Activated naive CD4-positive, alpha-beta T cell treated with anti-CD3 and anti-CD28 coated beads, Interleukin-2, amount 10 ng/mL, durations not matched to agents 7 days and 5 days (primary cell): ENCODE measurements around the gene NANOS2.

ENCODE experiments used
- CTCF ChIA-PET: fragments of 350-600 bp; sonication (Branson Sonifier 250); formaldehyde crosslinking; loops from one replicate; lab custom pipeline; 2021; ENCODE audit warnings: antibody characterized with exemption; lab: Charles Lee
- DNase-seq: peaks from one replicate; pipeline ENCODE4 v3.0.0-alpha.2; 2020
- H3K27ac Mint-ChIP-seq: one replicate; pipeline ENCODE4 v1.8.0; 2021; ENCODE audit warnings: mild to moderate bottlenecking, moderate library complexity, mixed read lengths
- H3K27me3 Mint-ChIP-seq: one replicate; pipeline ENCODE4 v1.8.0; 2021; ENCODE audit warnings: mild to moderate bottlenecking, mixed read lengths
- H3K36me3 Mint-ChIP-seq: one replicate; pipeline ENCODE4 v1.8.0; 2021; ENCODE audit warnings: mixed read lengths
- H3K4me1 Mint-ChIP-seq: one replicate; pipeline ENCODE4 v1.8.0; 2021; ENCODE audit warnings: mixed read lengths
- H3K4me3 Mint-ChIP-seq: one replicate; pipeline ENCODE4 v1.8.0; 2021; ENCODE audit warnings: mild to moderate bottlenecking, moderate library complexity, mixed read lengths
- H3K9me3 Mint-ChIP-seq: one replicate; pipeline ENCODE4 v1.8.0; 2021; ENCODE audit warnings: mixed read lengths

The NANOS2 gene

GRCh38 chr19:45917421-45918091 lies 3.0 kb upstream of the NANOS2 start:
- peaks cover 53% of the 10 kb centered on the region for H3K4me1 Mint-ChIP-seq
- no peaks in the 10 kb centered on the region for H3K9me3 Mint-ChIP-seq
- peak; percentile 41 for DNase-seq
- peak overlapping the region; percentile 87 for H3K27ac Mint-ChIP-seq
- H3K4me3 Mint-ChIP-seq: no peak overlapping the region
- peaks cover 3% of the 10 kb centered on the region for H3K36me3 Mint-ChIP-seq
- CTCF ChIA-PET: interaction anchor here (1.1 to 1.2 kb wide), 2 partner anchors 10 to 15 kb away, joined by 3 read pairs; partner anchors contain the start of gene MYPOP
- peaks cover 63% of the 10 kb centered on the region for H3K27me3 Mint-ChIP-seq

GRCh38 chr19:45911291-45911690 lies 3.3 kb downstream of the NANOS2 start:
- CTCF ChIA-PET: no interaction called here
- Mint-ChIP-seq H3K27ac (no peak overlapping the region), H3K4me3 (no peak overlapping the region), H3K36me3 (peaks cover under 1% of the 10 kb centered on the region), H3K27me3 (peaks cover 72% of the 10 kb centered on the region), H3K4me1 (peaks cover 7% of the 10 kb centered on the region), H3K9me3 (no peaks in the 10 kb centered on the region)
- DNase-seq: no peak

- Mint-ChIP-seq H3K4me1 (peaks cover 4% of the 10 kb centered on the region), H3K4me3 (no peak overlapping the region), H3K36me3 (no peaks in the 10 kb centered on the region), H3K27ac (no peak overlapping the region), H3K27me3 (peaks cover 70% of the 10 kb centered on the region), H3K9me3 (no peaks in the 10 kb centered on the region)
- no peak for DNase-seq
- CTCF ChIA-PET: interaction anchor here (1.5 kb wide), 1 partner anchor 108 kb away, joined by 3 read pairs; no protein-coding TSS in a partner anchor
Measured at GRCh38 chr19:45908956-45909355, 5.6 kb downstream of the NANOS2 start.

DNA sequence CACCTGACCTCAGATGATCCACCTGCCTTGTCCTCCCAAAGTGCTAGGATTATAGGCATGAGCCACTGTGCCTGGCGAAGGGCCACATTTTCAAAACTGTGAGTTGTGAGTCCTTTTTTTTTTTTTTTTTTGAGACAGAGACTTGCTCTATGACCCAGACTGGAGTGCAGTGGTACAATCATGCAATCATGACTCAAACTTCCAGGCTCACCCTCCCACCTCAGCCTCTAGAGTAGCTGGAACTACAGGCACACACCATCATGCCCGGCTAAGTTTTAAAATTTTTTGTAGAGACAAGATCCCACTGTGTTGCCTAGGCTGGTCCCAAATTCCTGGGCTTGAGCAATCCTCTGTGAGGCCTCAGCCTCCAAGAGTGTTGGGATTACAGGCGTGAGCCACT lies 8.4 kb downstream of the NANOS2 start:
- peaks cover 51% of the 10 kb centered on the region for H3K27me3 Mint-ChIP-seq
- H3K4me1 Mint-ChIP-seq: peaks cover 18% of the 10 kb centered on the region
- no peak overlapping the region for H3K27ac Mint-ChIP-seq
- H3K36me3 Mint-ChIP-seq: peaks cover 3% of the 10 kb centered on the region
- no peaks in the 10 kb centered on the region for H3K9me3 Mint-ChIP-seq
- DNase-seq: no peak
- CTCF ChIA-PET: interaction anchor here (1.4 kb wide), 1 partner anchor 25 kb away, joined by 3 read pairs; no protein-coding TSS in a partner anchor
- no peak overlapping the region for H3K4me3 Mint-ChIP-seq

- no peak overlapping the region for H3K27ac Mint-ChIP-seq
- H3K27me3 Mint-ChIP-seq: peaks cover 39% of the 10 kb centered on the region
- peaks cover 13% of the 10 kb centered on the region for H3K36me3 Mint-ChIP-seq
- no peak overlapping the region for H3K4me3 Mint-ChIP-seq
- CTCF ChIA-PET: no interaction called here
- no peak for DNase-seq
- no peaks in the 10 kb centered on the region for H3K9me3 Mint-ChIP-seq
- peaks cover 29% of the 10 kb centered on the region for H3K4me1 Mint-ChIP-seq
Measured at GRCh38 chr19:45905011-45905410, 9.6 kb downstream of the NANOS2 start.

DNA sequence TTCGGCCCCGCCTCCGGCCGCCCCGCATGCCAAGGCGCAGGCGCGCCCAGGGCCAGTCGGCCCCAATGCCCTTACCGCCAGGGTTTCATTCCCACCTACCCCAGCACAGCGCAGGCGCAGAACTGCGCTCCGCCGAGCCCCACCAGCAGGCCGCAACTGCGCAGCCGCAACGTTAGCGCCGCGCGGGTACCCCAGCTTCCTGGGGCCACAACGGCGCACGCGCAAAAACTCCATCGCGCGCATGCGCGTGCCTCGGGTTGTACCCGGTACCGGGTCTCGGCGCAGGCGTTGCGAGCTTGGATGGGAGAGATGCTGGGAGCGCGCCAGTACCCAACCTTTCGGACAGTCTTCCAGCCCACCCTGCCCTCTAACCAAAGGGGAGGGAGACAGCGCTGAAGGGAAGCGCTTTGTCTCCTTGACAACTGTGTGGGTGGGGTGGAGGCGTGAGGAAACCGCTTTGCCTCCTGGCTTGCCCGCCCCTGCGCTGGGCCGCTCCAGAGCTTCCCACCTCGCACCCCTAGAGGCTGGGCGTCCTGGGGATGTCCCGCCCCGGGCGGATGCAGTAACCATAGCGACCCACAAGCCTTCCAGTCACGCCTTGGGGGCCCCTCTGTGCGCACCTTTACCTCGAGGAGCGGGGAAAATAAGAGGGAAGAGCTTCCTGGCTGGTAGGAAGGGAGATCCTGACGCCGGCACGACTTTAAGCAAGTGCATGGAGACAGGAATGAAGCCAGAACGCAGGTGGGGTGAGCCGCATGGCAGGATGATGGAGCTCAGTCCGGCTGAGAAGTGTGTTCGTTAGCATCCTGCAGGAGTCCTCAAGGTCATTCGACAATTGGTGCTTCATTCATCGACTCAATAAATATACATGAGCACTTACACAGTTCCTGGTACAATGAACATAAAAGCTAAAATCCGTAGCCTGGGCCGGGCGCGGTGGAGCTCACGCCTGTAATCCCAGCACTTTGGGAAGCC lies 11.6 kb downstream of the NANOS2 start:
- peaks cover 25% of the 10 kb centered on the region for H3K36me3 Mint-ChIP-seq
- CTCF ChIA-PET: interaction anchor here (0.6 to 2.7 kb wide), 12 partner anchors 10 to 134 kb away, joined by 3 to 13 read pairs (median 4); partner anchors contain the start of genes FOXA3, IRF2BP1, SIX5 and SYMPK
- H3K9me3 Mint-ChIP-seq: no peaks in the 10 kb centered on the region
- peak; percentile 99 for DNase-seq
- H3K27ac Mint-ChIP-seq: peak overlapping the region; percentile 82
- H3K27me3 Mint-ChIP-seq: peaks cover 25% of the 10 kb centered on the region
- peaks cover 31% of the 10 kb centered on the region for H3K4me1 Mint-ChIP-seq
- H3K4me3 Mint-ChIP-seq: peak overlapping the region; percentile 98

DNA sequence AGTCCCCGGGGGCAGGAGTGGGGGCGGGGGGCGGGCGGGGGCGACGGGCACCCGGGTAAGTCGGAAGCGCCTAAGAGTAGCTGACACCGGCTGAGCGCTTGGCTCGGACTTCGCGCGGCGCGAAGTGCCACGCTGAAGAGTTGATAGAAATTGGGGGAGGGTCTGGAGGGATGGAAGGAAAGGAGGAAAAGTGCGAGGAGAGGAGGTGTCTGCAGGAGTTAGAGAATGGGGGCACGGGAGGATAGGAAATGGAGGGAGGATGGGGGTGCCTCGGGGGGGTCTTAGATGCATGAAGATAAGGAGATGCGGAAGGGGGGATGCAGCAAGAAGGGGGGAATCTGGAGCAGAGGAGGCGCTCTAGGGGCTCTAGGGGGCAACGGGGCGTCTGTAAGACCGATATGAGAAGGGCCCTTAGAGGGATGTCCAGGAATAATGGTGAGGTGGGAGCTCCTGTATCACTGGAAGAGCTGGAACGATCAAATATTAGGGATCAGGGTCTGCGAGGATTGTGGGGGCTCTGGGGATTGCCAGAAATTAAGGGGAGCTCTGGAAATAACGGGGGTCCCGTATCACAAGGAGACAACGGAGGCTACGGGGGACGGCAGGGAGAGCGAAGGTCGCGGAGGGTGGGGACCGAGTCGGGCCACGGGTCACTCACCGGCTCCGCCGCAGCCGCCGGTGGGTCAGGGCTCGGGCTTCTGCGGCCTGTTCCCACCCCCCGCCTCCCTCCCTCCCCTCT lies 12.5 kb downstream of the NANOS2 start, which contains the start of gene MYPOP:
Gene MYPOP, minus strand, starts transcription at position 702 of the 739 bp plus-strand sequence. CDS start 840 bp downstream, outside the sequence.
- Mint-ChIP-seq H3K4me1 (peaks cover 31% of the 10 kb centered on the region), H3K36me3 (peaks cover 25% of the 10 kb centered on the region), H3K27ac (peak within 1 kb of the TSS; percentile 83), H3K27me3 (peaks cover 25% of the 10 kb centered on the region), H3K4me3 (peak within 1 kb of the TSS; percentile 98), H3K9me3 (no peaks in the 10 kb centered on the region)
- peak; percentile 29 for DNase-seq
- CTCF ChIA-PET: interaction anchor here (0.6 to 2.7 kb wide), 10 partner anchors 13 to 133 kb away, joined by 3 to 13 read pairs (median 4); partner anchors contain the start of genes FOXA3, IRF2BP1, SIX5 and SYMPK

DNA sequence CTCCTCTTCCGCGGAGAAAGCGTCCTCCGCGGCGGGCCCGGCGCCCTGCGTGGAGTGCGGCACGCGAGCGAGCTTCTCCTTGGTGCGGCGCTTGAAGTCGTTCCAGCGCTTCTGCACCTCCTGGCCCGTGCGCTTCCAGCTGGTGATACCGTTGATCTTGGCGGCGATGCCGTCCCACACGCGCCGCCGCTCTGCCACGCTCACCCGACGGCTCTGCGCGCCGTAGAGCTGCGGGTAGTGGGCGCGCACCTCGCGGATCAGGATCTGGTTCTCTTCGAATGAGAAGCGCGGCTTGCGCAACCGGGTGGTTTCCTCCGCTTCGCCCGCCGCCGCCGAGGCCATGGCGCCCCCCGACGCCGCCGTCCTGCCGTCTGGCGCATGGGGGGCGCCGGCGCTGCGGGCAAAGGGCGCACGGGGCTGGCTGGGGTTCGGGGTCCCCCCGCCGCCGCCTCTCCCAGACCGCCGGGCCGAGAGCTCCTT lies 13.1 kb downstream of the NANOS2 start:
- CTCF ChIA-PET: interaction anchor here (0.8 to 2.7 kb wide), 5 partner anchors 12 to 127 kb away, joined by 3 to 13 read pairs (median 3); partner anchors contain the start of gene IRF2BP1
- Mint-ChIP-seq H3K4me1 (peaks cover 31% of the 10 kb centered on the region), H3K27me3 (peaks cover 22% of the 10 kb centered on the region), H3K4me3 (peak overlapping the region; percentile 56), H3K9me3 (no peaks in the 10 kb centered on the region), H3K36me3 (peaks cover 25% of the 10 kb centered on the region), H3K27ac (no peak overlapping the region)
- DNase-seq: peak; percentile 50

GRCh38 chr19:45900738-45901431 lies 13.7 kb downstream of the NANOS2 start:
- CTCF ChIA-PET: interaction anchor here (0.9 to 2.7 kb wide), 4 partner anchors 13 to 18 kb away, joined by 3 to 13 read pairs (median 3); partner anchors contain the start of genes IRF2BP1 and NANOS2
- DNase-seq: no peak
- Mint-ChIP-seq H3K4me3 (peak overlapping the region; percentile 56), H3K4me1 (peaks cover 31% of the 10 kb centered on the region), H3K27me3 (peaks cover 16% of the 10 kb centered on the region), H3K36me3 (peaks cover 25% of the 10 kb centered on the region), H3K9me3 (no peaks in the 10 kb centered on the region), H3K27ac (peak overlapping the region; percentile 37)

- DNase-seq: no peak
- Mint-ChIP-seq H3K27me3 (peaks cover 9% of the 10 kb centered on the region), H3K4me1 (peaks cover 31% of the 10 kb centered on the region), H3K9me3 (no peaks in the 10 kb centered on the region), H3K4me3 (no peak overlapping the region), H3K27ac (no peak overlapping the region), H3K36me3 (peaks cover 32% of the 10 kb centered on the region)
- CTCF ChIA-PET: interaction anchor here (0.9 to 1.1 kb wide), 2 partner anchors 14 to 16 kb away, joined by 3 read pairs; partner anchors contain the start of gene NANOS2
Measured at GRCh38 chr19:45899919-45900589, 14.5 kb downstream of the NANOS2 start.

DNA sequence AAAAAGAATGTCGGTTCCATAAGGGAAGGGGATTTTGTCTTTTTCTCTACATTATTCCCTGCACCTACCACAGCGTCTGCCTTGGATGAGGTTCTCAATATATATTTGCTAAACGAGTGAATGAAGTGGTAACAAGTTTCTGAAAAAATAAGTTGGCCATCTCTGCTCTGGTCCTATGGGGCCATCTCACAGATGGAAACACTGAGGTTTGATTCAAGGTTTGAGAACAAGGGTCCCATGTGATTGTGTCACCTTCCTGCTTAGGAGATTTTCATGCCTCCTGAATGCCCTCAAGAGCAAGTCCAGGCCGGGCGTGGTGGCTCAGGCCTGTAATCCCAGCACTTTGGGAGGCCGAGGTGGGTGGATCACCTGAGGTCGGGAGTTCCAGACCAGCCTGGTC lies 15.3 kb downstream of the NANOS2 start:
- CTCF ChIA-PET: no interaction called here
- peaks cover 35% of the 10 kb centered on the region for H3K36me3 Mint-ChIP-seq
- peaks cover 31% of the 10 kb centered on the region for H3K4me1 Mint-ChIP-seq
- DNase-seq: no peak
- H3K27me3 Mint-ChIP-seq: peaks cover 5% of the 10 kb centered on the region
- H3K27ac Mint-ChIP-seq: no peak overlapping the region
- H3K4me3 Mint-ChIP-seq: no peak overlapping the region
- H3K9me3 Mint-ChIP-seq: no peaks in the 10 kb centered on the region

DNA sequence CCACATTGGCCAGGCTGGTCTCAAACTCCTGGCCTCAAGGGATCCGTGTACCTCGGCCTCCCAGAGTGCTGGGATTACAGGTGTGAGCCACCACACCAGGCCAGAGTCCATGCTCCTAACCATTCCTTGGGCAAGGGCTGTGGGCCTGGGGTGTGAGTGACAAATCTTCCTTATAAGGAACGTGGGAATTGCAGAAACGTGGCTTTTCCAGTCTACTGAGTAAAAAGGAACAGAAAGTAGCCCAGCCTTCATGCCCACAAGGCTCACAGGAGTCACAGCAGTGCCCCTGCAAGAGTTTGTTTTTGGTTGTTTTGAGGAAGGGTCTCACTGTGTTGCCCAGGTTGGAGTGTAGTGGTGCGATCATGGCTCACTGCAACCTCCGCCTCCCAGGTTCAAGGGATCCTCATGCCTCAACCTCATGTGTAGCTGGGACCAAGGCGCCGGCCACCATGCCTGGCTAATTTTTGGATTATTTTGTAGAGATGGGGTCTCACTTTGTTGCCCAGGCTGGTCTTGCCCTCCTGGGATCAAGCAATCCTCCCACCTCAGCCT lies 17.2 kb downstream of the NANOS2 start:
- CTCF ChIA-PET: no interaction called here
- Mint-ChIP-seq H3K27ac (no peak overlapping the region), H3K4me1 (peaks cover 21% of the 10 kb centered on the region), H3K36me3 (peaks cover 35% of the 10 kb centered on the region), H3K9me3 (no peaks in the 10 kb centered on the region), H3K4me3 (no peak overlapping the region), H3K27me3 (no peaks in the 10 kb centered on the region)
- no peak for DNase-seq
